ENCODE measurements around the gene CTTN. TPM values are rescaled to one million over a fixed set of nuclear protein-coding genes. Genes with fewer than 3 reads are reported as not detected.

CTTN gene
- total and polyA plus RNA-seq, 9 of the 15 experiments (the other 6 are each of a cell fraction or from before 2014, with no cell fraction given): 9.9 to 158 (median 99.7) TPM

DNA sequence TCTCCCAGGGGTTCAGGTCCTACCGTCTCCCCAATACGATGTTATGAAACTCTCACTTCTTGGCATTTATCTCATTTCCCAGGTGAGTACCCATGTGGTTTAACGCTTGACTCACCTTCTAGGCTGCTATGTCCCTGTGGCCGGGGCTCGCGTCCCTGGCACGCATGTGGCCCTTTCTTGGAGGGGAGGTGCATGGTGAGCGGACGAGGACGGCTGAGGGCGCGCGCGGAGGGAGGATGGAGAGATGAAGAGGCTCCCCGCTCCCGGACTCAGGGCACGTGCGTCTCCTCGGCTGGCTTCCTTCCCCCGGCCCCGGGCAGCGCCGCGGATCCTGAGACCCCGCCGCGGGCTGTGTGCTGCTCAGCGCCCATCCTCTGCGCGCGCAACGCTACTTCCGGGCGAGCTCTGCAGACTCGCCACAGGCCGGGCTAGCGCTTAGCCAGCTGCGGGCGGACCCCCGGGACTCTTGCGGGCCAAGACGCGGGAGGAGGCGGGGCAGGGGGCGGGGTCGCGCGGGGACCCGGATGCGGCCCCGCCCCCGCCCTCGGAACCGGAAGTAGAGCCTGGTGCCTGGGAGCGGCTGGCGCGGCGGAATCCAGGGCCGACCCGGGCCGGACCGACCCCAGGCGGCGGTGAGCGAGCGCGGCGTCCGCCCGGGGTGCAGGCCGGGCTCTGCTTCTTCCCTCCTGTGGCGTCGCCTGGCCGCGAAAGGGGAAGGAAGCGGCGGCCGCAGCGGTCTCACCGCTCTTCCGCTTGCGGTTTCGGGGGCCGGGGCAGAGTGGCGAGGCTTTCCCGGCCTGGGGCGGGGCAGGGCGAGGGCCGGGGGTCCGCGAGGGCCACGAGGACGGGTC lies at the start of gene CTTN (continued):
- TF ChIP-seq PHF21A (IDR thresholded peaks at IDR 0.05; ENCODE audit: borderline replicate concordance, low read depth) (0 out of 2 replicates have a peak, but pooled peaks have one; percentile 43), U2AF1 (optimal IDR thresholded peaks at IDR 0.05; ENCODE audit: low read depth, low read length) (peak; percentile 19), HNRNPLL (IDR thresholded peaks at IDR 0.05; ENCODE audit: low read depth, low read length, poor library complexity, severe bottlenecking) (peak; percentile 59), RBBP5 (IDR thresholded peaks at IDR 0.05; ENCODE audit: borderline replicate concordance, insufficient read depth, low read length, poor library complexity, severe bottlenecking) (peak; percentile 66), SAP30 (IDR thresholded peaks at IDR 0.05; ENCODE audit: borderline replicate concordance, insufficient read depth, low read depth, low read length, poor library complexity, severe bottlenecking) (peak; percentile 62), TAF1 (IDR thresholded peaks at IDR 0.05; ENCODE audit: control insufficient read depth, extremely low read depth, insufficient read depth, low read length, severe bottlenecking) (peak; percentile 71), HDGF (IDR thresholded peaks at IDR 0.05) (no peak), BDP1 (IDR thresholded peaks at IDR 0.05; ENCODE audit: insufficient read depth, insufficient read length) (no peak), NKRF (IDR thresholded peaks at IDR 0.05; ENCODE audit: borderline replicate concordance) (peak; percentile 88), GABPA (tag; conservative IDR thresholded peaks at IDR 0.05; ENCODE audit: low read depth) (peak; percentile 93), FOXM1 (IDR thresholded peaks at IDR 0.05; ENCODE audit: low read depth) (no peak), FOXM1 (CRISPR knock-in tag; IDR thresholded peaks at IDR 0.05; ENCODE audit: low read depth) (no peak), SLC30A9 (CRISPR knock-in tag; IDR thresholded peaks at IDR 0.05) (no peak), ZNF398 (CRISPR knock-in tag; IDR thresholded peaks at IDR 0.05) (no peak), ETV1 (tag; conservative IDR thresholded peaks at IDR 0.05; ENCODE audit: low read depth) (peak; percentile 56), ZNF644 (tag; IDR thresholded peaks at IDR 0.05; ENCODE audit: low read depth) (no peak), ZNF76 (CRISPR knock-in tag; IDR thresholded peaks at IDR 0.05; ENCODE audit: borderline replicate concordance) (0 out of 2 replicates have a peak, but pooled peaks have one; percentile 60), ZKSCAN1 (IDR thresholded peaks at IDR 0.05; ENCODE audit: low read depth, low read length) (no peak), ZNF232 (CRISPR knock-in tag; IDR thresholded peaks at IDR 0.05) (peak; percentile 69; the same call in 1 of the 2 replicates), POLR2A (conservative IDR thresholded peaks at IDR 0.05) (peak; percentile 86), SPI1 (IDR thresholded peaks at IDR 0.05; ENCODE audit: borderline replicate concordance, low read depth, low read length) (peak; percentile 69), NR2C2 (CRISPR knock-in tag; IDR thresholded peaks at IDR 0.05) (no peak), NR2C2 (tag; IDR thresholded peaks at IDR 0.05) (peak; percentile 92)

Measured in K562 (cell line).